ENCODE data around the gene NHP2.
"Not testable (repeated sequence)": the region's sequence is repeated elsewhere in the genome, so short reads cannot be mapped to it uniquely, and the experiment has no call there.

The NHP2 gene

DNA sequence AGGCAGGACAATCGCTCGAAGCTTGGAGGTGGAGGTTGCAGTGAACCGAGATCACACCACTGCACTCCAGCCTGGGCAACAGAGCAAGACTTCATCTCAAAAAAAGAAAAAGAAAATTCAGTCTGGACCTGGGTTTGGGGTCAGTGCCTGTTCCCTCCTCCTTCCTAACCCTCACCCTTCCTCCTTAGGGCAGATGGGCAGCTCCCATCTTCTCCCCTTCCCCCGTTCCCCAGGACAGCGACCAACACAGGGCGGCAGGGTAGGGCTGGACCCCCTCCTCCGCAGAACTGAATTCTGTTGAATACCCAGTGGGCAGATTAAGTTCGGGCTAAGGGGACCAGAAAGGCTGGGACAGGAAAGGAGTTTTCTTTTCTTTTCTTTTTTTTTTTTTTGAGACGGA is 24.4 kb downstream of the NHP2 start:
- no peak for DNase-seq

DNA sequence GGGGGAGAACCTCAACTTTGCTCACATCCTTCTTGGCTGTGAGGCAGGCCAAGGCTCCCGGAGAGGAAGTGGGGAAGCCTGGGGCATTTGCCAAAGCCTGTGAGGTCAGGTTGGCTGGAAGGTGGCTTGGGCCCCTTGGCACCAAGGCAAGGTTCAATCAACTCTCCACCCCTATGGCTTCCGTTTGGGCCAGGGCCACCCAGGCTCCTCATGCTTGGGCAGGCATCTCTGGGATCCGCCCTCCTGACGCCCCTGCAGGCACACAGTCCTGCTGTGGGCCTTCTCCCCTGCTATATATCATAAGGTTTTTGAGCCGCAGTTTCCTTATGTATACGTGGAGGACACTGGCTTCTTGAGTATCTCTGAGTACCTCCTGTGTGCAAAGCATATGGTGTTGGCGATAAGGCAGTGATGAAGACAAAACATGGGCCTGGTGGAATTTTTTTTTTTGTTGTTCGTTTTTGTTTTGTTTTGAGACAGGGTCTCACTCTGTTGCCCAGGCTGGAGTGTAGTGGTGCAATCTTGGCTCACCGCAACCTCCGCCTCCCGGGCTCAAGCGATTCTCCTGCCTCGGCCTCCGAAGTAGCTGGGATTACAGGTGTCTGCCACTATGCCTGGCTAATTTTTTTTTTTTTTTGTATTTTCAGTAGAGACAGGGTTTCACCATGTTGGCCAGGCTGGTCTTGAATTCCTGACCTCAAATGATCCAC is 26.2 kb downstream of the NHP2 start:
- DNase-seq: not testable (repeated sequence)

DNA sequence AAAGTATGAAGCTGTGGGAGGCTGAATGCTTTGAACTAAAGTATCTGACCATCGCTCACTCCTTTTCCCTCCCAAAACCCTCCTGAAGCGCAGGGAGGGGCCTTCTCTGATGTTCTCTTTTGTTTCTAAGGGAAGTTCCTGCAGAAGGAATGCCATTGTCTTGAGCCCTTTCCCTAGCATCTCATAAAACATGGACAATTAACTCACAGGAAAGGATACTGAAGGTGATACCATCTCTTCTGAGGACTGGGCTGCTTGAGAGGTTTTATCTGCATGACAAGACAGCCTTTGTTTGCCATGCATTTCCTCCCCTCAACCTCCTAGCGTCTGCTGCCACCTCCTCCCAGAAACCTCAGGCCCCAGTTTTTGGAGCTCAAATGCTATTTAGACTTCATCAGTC is 27.1 kb downstream of the NHP2 start:
- DNase-seq: no peak

DNA sequence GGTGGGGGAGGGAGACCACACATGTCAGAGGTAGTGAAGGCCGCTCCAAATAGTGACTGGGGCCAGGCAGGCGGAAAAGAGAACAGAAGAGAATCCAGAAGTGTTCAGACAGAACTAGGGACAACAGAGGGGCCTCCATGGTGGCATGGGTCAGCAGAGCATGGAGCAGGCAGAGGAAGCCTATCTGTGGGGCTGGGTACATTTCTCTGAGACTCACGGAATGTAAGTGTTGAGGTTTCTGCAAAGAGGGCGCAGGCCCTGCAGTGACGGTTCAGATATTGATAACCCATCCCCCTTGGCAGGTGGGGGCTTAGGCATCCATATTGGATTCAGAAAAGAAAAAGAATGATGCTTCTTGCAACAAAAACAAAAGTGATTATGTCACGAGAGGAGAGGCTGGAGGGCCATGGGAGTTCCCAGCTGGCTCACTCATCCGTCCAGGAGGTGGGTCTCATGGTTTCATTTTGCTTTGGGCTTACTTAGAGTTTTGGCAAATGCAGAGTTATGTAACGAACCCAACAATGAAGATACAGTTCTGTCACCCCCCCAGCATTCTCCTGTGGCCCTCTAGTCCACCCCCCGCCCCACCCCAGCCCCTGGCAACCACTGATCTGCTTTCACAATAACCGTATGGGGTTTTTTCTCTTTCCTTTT is 28.3 kb downstream of the NHP2 start:
- DNase-seq: no peak

DNA sequence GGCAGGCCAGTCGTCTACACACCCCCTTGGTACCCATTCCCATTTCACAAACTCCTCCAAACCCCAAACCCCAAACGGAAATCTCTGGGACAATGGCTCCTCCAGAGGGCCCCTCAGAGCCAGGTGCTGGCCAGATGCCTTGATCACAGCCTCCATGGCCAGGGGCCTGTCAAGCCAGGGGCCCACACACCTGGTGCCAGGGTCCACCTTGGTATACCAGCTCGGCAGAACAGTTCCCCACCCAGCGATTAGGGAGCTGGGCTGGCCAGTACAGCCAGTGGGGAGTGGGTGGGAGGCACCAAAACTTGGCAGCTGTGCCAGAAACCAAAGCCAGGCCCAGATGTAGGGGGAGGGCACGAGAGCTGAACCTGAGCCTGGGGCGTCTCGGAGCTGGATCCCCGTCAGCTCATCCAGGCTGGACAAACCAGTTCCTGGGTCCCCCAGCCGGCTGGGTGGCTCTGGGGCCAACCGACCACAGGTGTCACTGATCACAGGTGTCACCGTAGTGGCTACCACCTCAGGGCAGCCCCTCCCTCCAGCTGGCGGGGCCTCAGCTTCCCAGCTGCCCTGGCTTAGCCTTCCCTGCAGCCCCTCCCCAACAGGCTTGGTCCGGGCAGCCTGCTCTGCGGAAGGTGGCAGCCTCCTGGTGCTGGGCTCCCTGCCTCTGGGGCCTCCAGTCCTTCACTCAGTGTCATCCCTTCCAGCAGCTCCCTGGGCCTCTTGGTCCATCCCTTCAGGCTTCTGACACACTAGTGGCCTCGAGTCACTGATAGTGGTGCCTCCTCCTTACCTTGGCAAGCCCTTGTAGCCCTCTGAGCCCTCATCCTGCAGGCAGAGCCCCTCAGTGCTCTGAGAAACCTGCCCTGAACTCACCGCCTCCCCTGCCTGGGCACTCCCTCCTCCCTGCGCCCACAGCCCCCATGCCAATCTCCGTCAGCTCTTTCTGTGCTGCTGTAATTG is 29.4 kb downstream of the NHP2 start:
- no peak for DNase-seq

DNA sequence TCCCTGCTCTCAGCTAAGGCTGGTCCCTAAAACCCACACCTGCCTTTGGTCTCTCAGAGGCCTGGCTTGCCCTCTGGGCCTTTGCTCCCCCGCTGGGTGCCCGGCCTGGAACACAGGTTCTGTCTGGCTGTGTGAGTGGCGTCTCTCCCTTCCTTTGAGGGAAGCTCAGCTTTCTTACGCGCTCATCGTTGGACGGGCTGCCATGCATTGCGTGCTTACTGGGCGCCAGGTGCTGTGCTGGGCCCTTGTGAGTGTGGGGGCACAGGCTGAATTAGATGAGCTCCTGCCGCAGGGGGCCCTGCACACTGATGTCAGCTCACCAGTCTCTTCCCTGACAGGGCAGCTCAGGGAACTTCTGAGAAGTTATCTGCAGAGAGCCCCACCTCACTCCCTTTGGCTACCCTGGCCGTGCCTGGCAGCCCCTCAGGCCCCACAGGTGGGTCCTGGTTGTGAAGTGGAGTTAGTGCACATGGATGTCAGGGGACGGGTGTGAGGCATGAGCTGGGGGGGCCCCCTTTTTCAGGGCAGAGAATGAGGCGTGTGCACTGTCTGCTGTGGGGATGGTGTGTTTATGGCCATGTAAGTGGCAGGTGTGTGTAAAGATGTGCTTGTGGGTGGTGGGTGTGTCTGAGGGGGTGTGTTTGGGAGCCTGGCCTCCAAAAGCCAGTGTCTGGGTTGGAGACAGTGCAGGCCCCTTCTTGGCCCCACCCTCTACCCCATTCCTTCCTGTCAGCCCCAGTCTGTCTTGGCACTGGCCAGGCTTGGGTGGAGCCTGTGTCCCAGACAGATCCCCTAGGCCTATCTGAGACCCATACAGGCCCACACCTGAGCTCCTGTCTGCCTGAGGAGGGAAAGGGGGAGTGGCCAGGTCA is 30.4 kb downstream of the NHP2 start:
- no peak for DNase-seq

DNA sequence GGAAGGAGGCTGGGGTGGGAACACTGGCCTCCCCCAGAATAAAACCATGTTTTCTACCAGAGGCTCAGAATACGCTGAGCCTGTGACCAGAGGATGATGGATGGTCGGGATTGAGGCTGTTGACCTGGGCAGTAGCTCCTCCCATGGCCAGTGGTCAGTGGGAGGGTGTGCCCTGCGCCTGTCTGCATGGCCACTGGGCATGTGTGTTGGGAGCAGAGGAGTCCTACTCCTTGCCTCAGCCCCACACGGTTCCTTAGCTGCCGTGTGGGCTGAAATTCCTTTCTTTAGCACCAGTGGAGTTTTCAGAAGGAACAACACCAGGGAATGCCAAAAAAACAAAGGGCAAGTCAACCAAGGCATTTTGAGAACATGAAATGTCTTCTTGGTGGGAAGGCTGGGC is 31.3 kb downstream of the NHP2 start:
- DNase-seq: no peak

DNA sequence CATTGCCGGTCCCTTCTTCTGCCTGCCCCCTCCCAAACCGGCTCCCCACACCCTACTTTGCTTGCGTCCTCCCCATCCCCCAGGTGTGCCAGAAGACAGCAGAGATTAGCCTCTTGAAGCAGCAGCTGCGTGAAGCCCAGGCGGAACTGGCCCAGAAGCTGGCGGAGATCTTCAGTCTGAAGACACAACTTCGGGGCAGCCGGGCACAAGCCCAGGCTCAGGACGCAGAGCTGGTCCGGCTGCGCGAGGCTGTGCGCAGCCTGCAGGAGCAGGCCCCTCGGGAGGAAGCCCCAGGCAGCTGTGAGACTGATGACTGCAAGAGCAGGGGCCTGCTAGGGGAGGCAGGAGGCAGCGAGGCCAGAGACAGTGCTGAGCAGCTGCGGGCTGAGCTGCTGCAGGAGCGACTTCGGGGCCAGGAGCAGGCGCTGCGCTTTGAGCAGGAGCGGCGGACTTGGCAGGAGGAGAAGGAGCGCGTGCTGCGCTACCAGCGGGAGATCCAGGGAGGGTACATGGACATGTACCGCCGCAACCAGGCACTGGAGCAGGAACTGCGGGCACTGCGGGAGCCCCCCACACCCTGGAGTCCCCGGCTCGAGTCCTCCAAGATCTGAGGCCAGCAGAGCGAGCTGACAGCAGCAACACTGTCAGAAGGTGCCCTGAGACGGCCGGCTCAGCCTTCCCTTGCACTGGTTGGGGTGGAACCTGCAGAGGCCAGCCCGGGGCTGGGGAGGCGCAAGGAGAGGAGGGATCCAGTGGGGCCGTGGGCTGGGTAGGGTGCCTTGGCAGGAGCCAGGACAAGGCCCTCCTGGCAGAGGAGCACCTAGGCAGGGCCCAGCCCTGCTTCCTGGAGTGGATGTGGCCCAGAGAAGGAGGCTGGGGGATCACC is 32.1 kb downstream of the NHP2 start:
- no peak for DNase-seq

DNA sequence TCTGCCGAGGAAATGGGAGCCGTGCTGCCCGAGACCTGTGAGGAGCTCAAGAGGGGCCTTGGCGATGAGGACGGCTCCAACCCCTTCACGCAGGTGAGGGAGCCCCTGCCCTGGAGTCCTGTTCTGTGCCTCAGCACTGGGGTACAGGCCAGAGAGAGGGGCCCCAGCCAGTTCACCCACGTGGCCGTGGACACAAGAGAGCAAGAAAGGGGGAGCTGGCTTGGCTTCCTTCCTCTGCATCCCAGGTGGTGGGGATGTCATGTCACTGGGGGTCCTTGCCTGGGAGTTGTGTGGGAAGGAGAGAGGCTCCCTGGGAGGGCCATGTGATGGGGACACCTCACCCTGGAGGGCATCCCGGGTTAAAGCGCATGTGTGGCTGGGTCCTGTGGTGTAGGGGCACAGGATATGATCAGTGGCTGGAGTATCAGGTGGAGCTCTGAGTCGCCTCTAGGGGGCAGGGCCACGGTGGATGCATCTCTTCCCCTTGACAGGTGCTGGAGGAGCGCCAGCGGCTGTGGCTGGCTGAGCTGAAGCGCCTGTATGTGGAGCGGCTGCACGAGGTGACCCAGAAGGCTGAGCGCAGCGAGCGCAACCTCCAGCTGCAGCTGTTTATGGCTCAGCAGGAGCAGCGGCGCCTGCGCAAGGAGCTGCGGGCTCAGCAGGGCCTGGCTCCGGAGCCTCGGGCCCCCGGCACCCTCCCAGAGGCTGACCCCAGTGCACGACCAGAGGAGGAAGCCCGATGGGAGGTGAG is 32.9 kb downstream of the NHP2 start:
- peak; percentile 93 for DNase-seq

DNA sequence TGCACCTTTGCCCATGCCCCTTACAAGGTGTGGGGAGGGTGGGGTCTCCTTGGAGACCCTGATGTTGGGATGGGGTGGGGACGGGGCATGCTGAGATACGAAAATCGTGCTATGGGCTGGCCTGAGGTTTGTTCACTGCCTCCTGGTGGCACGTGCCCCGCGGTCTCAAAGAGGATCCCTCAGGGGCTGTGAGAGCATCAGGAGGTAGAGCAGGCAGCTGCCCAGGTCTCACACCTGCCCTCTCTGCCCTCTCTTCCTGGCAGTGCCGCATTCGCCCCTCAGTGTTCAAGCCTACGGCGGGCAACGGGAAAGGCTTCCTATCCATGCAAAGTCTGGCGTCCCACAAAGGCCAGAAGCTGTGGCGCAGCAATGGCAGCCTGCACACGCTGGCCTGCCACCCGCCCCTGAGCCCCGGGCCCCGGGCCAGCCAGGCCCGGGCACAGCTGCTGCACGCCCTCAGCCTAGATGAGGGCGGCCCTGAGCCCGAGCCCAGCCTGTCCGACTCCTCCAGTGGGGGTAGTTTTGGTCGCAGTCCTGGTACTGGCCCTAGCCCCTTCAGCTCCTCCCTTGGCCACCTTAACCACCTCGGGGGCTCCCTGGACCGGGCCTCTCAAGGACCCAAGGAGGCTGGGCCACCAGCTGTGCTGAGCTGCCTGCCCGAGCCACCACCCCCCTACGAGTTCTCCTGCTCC is 33.6 kb downstream of the NHP2 start:
- DNase-seq: no peak

DNA sequence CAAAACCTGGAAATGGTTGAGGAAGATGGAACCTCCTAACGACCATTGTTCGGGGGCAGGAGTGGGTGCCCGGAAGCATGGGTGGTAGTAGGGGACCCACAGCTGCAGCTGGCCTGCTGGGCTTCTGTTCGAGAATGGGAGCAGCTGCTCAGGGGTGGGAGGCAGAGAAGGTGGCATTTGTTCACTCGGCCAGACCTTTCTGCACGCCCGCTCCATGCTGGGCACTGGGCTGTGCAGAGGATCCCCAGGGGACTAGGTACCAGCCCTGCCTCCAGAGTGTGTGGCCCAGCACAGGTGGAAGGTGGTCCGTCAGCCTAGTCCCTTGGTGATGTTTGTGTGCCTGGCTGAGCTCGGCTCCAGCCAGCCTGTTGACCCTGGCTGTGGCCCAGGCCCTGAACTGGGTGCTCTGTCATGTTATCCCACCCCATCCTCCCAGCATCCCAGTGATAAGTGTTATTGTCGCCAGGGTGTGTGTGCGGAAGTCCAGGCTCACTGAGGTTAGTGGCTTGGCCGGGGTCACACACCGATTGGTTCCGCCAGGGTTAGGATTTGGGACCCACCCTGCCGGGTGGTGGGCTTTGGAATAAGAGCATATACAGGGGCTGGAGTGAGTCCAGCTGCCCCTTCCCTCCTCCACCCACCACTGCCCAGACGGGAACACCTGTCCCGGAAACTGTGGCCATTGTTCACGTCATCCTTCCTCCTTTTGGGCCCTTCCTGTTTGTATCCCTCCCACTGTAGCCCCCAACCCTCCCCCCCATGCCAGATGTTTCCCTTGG is 35.6 kb downstream of the NHP2 start:
- DNase-seq: no peak

DNA sequence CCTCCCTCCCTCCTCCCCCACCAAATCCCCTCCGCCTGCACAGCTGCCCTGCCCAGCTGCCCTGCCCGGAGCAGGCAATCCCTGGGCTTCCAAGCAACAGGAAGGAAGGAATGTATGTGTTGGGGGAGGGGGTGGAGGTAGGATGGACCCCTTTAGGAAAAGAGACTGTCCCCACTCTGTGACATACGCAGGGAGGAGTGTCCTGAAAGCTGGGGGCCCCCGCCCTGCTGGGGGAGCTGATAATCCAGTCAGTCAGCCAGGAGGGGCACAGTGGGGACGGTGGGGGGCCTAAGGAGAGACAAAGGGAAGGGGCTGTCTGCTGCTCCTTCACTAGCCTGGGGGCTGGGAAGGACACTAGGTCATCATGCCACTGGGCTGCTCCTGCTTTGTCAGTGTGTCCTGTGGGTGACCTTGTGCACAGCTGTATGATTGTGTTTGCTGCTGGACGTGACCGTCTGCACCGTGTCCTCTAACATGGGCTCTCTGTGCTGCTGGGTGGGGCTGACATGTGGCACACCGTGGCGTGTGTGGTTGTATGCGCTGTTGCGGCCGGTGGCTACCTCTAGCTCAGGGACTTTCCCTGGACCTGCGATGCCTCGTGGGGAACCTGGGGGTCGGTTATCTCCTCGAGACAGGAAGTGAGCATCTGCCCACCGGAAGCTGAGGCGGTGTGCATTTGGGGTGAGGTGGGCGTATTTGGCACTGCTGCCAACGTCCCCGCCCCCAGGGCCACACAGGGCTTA is 37.4 kb downstream of the NHP2 start:
- no peak for DNase-seq

DNA sequence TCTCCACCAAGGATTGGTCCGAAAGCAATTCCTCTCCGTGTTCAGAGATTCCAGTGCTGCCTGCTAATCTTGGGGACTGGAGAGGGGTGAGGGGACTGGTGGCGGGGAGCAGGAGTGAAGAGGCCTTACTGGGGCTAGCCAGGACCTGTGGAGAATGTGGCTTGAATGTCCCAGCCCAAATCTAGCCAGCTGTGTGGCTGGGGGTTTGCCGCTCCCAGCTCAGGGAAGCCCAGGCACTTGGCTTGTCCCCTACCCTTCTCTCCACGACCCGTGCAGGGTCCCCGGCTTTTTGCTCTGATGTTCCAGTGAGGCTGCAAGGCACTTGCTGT is 37.9 kb downstream of the NHP2 start:
- no peak for DNase-seq

DNA sequence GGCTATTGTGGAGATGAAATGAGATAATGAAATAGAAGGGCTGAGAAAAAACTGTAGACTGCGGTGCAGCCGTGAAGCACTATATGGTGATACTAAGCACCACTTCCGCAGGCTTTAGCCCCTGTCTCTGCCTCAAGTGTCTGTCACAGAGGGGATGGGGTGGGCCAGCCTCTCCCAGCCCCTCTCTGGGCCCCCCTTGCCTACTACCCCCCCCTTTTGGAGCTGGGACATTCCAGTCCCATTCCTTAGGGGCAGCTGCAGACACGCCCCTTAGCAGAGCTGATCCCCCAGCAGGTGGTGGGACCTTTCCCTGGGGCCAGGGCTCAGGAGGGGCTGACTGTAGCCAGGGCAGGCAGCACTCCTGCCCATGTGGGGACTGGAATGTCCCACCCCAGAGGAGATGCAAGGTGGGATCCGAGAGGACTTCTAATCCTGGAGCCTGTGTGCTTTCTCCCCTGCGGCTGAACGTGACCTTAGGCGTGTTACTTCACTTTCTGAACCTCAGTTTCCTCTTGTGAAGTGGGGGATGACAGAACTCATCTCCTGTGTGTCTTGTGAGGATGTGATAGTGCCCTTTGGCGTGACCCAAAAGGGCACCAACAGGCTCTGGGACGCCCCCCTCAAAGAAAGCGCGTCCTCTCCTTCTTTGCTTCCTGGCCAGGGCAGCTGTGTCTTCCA is 38.4 kb downstream of the NHP2 start:
- DNase-seq: no peak

DNA sequence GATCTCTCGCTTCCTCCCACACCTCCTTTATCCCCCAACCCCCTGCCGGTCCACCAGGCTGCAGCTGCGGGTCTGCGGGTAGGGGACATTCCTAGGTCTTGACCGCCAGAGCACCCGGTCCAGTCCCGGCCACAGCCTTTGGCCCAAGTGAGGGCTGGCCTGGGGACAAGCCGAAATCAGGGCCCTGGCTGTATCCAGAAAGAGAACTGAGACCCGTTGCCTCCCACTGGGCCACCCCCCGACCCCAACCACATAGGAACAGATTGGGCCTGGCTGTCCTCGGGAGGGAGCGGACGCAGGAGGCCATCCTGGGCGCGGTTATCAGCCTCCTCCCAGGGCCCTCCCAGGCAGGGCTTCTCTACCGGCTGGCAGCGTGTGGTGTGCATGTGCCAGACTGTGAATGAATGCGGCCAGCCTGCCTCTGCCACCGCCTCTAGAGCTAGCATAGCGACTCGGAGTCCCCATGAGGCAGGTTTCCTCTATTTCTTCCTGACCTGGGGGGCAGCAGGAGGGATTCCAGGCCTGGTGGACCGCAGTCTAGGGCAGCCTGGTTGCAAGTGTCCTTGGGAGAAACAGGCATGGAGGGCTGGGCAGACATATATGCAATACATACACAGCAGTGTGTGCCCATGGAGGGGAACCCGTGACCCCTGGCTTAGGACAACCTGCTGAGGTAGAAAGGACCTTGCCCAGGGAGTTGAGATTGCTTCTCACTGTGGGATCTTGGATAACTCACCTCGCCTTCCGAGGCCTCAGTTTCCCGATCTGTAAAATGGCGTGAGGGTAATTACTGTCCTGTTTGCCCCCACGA is 39.2 kb downstream of the NHP2 start:
- DNase-seq: no peak

DNA sequence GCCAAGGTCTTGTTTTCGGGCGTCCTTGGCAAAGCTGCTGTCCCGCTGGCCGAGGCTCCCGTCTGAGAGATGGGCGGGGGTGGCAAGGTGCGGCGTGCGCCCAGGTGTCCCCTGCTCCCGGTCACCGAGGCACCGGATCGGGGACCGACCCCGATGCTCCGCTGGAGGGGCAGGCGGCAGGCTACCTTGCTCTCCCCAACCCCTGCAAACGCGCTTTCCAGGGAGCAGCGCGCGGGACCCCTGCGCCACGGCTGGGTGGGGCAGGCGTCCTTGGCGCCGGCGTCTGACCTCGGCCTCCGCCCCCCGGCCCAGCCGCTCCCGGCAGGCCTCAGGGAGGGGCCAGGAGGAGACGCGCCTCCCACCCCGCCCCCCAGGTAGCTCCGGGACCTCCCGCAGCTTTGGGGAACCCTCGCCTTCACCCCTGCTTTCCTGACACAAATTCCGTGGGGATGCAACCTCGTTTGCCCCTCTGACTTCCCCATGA is 39.8 kb downstream of the NHP2 start:
- DNase-seq: no peak

DNA sequence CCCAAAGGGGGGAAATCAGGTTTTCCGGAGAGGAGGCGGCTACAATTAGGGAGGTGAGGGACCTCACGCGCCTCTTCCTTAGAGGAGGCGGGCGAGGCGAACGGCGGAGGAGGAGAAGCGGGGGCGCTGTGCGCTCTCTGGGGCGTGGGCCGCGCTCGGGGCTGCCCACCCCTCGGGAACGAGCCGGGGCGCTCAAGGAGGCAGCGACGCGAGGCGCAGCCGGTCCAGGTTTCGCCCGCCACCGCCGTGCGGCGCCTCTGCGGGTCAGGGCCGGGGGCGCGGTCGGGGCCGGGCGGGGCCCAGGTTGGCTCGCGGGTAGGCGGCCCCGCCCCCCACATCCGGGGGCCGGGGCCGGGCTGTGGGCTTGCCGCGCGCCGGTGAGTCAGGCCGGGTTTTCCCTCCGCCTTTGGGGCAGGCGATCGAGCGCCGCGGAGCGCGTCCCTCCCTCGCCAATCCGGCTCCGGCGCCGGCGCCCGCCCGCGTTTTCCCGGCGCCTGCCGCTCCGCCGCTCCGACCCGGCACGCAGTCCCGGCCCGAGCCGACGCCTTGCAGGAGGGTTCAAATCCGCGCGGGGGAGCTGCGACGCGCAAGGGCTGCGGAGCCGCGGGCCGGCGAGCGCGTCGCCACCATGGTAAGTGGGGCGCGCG is 40.4 kb downstream of the NHP2 start, which contains the start of gene N4BP3:
Gene N4BP3, plus strand, starts transcription at position 392 of the 647 bp plus-strand sequence. CDS start 6,052 bp downstream, outside the sequence.
- DNase-seq: peak; percentile 21

Measured in NCI-H774 (cell line).